Measurements from ENCODE around the gene REPS2.
"Not testable (repeated sequence)": the region's sequence is repeated elsewhere in the genome, so short reads cannot be mapped to it uniquely, and the experiment has no call there.

REPS2 gene
- 0.35 to 0.72 reads per million in 2 donors for total RNA-seq

GRCh38 chrX:16946361-16946964 lies at the start of gene REPS2:
TSS of gene REPS2 (plus strand) at chrX:16946658. CDS start at chrX:16946862, 204 bp downstream.
- DNase-seq, result peak; percentile 72

GRCh38 chrX:16897445-16897844 lies 49.0 kb upstream of the REPS2 start:
- DNase-seq, result no peak

GRCh38 chrX:16903274-16904022 lies 43.0 kb upstream of the REPS2 start:
- no peak for DNase-seq

- no peak for DNase-seq
These were observed 36.1 kb upstream of the REPS2 start for GRCh38 chrX:16910376-16910775.

GRCh38 chrX:16914058-16914457 lies 32.4 kb upstream of the REPS2 start:
- DNase-seq, result no peak

- no peak for DNase-seq
These were observed 29.9 kb upstream of the REPS2 start for GRCh38 chrX:16916561-16916960.

GRCh38 chrX:16917120-16917519 lies 29.3 kb upstream of the REPS2 start:
- DNase-seq, result no peak

GRCh38 chrX:16918979-16919378 lies 27.5 kb upstream of the REPS2 start:
- no peak for DNase-seq

GRCh38 chrX:16920075-16920474 lies 26.4 kb upstream of the REPS2 start:
- no peak for DNase-seq

GRCh38 chrX:16923157-16923556 lies 23.3 kb upstream of the REPS2 start:
- no peak for DNase-seq

- no peak for DNase-seq
These were observed 21.6 kb upstream of the REPS2 start for GRCh38 chrX:16924631-16925480.

GRCh38 chrX:16930392-16930791 lies 16.1 kb upstream of the REPS2 start:
- no peak for DNase-seq

GRCh38 chrX:16931371-16931770 lies 15.1 kb upstream of the REPS2 start:
- no peak for DNase-seq

GRCh38 chrX:16931855-16932575 lies 14.4 kb upstream of the REPS2 start:
- DNase-seq, result no peak

- no peak for DNase-seq
These were observed 12.3 kb upstream of the REPS2 start for GRCh38 chrX:16934185-16934584.

- DNase-seq, result peak; percentile 4
These were observed 609 bp downstream of the REPS2 start for GRCh38 chrX:16946971-16947562.

- no peak for DNase-seq
These were observed 4.0 kb downstream of the REPS2 start for GRCh38 chrX:16950423-16950822.

GRCh38 chrX:16953606-16954211 lies 7.3 kb downstream of the REPS2 start:
- DNase-seq, result no peak

GRCh38 chrX:16957751-16958150 lies 11.3 kb downstream of the REPS2 start:
- no peak for DNase-seq

GRCh38 chrX:16958356-16958755 lies 11.9 kb downstream of the REPS2 start:
- DNase-seq, result no peak

GRCh38 chrX:16962661-16963060 lies 16.2 kb downstream of the REPS2 start:
- DNase-seq, result not testable (repeated sequence)

GRCh38 chrX:16963216-16963615 lies 16.8 kb downstream of the REPS2 start:
- DNase-seq, result no peak
